NCI-H2227 treated with DMSO at 0.1 percent for 48 hours (cell line): ENCODE measurements around the gene ALKBH6.
A peak's percentile ranks its signal among the peaks of the same experiment; 100 is the strongest.
"Not testable (repeated sequence)": the region's sequence is repeated elsewhere in the genome, so short reads cannot be mapped to it uniquely, and the experiment has no call there.

Experiments used
- DNase-seq: peaks from one replicate; lab custom pipeline; 2025; lab: John Stamatoyannopoulos, UW

The ALKBH6 gene

GRCh38 chr19:36014012-36014924 lies at the start of gene ALKBH6:
TSS of gene ALKBH6 (minus strand) at chr19:36014213. CDS start at chr19:36013397, 816 bp downstream.
- DNase-seq: peak; percentile 100

GRCh38 chr19:36061367-36061766 lies 47.4 kb upstream of the ALKBH6 start:
- DNase-seq: no peak

- DNase-seq: peak; percentile 40
These were observed 46.4 kb upstream of the ALKBH6 start for GRCh38 chr19:36060430-36060829.

DNA sequence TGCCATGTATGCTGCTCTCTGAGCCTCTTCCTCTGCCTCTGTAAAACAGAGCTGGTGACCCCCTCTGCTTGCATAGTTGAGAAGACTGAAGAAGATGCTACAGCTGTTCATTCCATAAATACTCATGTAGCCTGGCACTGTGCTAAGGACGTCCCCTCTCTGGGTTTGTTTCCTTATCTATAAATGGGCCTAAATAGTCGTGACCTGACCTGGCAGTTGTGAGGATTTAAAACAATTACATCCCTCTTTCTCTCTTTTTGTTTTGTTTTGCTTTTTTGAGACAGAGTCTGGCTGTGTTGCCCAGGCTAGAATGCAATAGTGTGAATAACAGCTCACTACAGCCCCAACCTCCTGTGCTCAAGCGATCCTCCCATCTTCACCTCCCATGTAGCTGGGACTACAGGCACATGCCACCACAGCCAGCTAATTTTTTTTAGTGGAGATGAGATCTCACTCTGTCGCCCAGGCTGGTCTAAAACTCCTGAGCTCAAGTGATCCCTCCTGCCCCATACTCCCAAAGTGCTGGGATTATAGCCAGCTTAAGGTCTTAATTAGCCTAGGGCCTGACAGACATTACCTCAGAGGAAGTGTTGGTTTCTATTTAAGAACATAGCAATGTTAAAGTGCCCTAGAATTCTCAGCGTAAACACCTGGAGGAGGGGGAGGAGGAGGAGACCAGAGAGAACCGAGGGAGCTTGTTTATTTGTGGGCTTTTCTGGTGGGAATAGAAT lies 45.3 kb upstream of the ALKBH6 start:
- DNase-seq: no peak

GRCh38 chr19:36058481-36059179 lies 44.6 kb upstream of the ALKBH6 start:
- no peak for DNase-seq

- DNase-seq: peak; percentile 100
These were observed 41.0 kb upstream of the ALKBH6 start, which contains the start of gene WDR62 for GRCh38 chr19:36054733-36055686. TSS of gene WDR62 (plus strand) at chr19:36054897. CDS start at chr19:36054972, 75 bp downstream.

GRCh38 chr19:36054119-36054732 lies 40.2 kb upstream of the ALKBH6 start, which contains the start of gene THAP8:
TSS of gene THAP8 (minus strand) at chr19:36054285. CDS start at chr19:36054217, 68 bp downstream.
- peak; percentile 100 for DNase-seq

DNA sequence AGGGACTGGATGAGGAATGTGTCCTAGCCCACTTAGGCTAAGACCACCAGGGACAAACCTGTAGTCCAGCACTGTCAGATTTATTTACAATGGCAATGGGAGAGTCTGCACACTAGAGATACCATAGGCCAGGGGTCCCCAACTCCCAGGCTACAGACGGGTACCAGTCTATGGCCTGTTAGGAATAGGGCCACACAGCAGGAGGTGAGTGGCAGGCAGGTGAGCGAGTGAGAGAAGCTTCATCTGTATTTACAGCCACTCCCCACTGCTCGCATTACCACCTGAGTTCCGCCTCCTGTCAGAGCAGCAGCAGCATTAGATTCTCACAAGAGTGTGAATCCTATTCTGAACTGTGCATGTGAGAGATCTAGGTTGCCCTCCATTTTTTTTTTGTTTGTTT lies 37.6 kb upstream of the ALKBH6 start:
- DNase-seq: no peak

GRCh38 chr19:36051236-36051635 lies 37.2 kb upstream of the ALKBH6 start:
- DNase-seq: peak; percentile 62

GRCh38 chr19:36049080-36049698 lies 35.2 kb upstream of the ALKBH6 start:
- DNase-seq: no peak

GRCh38 chr19:36047835-36048234 lies 33.8 kb upstream of the ALKBH6 start:
- no peak for DNase-seq

- no peak for DNase-seq
These were observed 32.5 kb upstream of the ALKBH6 start for GRCh38 chr19:36046443-36047050.

- DNase-seq: no peak
These were observed 29.9 kb upstream of the ALKBH6 start for GRCh38 chr19:36043952-36044351.

GRCh38 chr19:36041831-36042230 lies 27.8 kb upstream of the ALKBH6 start:
- no peak for DNase-seq

- not testable (repeated sequence) for DNase-seq
These were observed 27.1 kb upstream of the ALKBH6 start for GRCh38 chr19:36041092-36041491.

DNA sequence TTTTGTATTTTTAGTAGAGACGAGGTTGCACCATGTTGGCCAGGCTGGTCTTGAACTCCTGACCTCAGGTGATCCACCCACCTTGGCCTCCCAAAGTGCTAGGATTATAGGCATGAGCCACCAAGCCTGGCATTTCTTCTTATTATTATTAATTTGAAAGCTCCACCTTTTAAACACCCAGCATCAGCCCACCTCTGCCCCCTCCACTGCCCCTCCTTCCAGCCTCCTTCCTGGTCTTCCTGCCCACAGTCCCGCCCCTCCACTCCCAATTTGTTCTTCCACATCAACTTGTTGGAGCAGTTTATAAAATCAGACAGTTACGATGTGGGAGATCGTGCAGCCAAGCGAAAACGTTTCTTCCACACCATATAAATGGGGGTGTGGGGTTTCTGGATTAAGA lies 26.5 kb upstream of the ALKBH6 start:
- DNase-seq: no peak

- peak; percentile 98 for DNase-seq
These were observed 18.5 kb upstream of the ALKBH6 start, which contains the start of gene CLIP3 for GRCh38 chr19:36032251-36033104. TSS of gene CLIP3 (minus strand) at chr19:36032873. CDS start at chr19:36032357, 516 bp downstream.

DNA sequence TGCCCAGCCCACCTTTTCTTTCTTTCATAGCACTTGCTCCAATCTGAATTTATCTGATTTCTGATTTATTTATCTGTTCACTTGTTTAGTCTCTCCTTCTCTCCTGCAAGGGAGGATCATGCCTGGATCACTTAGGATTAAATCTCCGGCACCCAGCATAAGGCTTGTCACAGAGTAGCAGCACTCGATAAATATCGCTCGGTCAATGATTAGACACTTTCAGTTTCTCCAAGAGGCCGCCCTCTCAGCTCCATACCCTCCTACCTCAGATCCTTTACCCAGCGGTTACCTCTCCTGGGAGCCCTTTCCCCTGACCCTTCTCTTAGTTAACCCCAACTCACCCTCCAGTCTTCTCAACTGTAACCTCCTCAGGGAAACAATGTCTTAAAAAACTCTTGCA lies 17.3 kb upstream of the ALKBH6 start:
- no peak for DNase-seq
